Activated gamma-delta T cell treated with Interleukin-2 at 50 U/mL for 16 hours (primary cell): ENCODE measurements around the gene ADAMTS14.

Source experiments
- DNase-seq: peaks from one replicate; pipeline ENCODE4 v3.0.0-alpha.2; 2020

ADAMTS14 gene

GRCh38 chr10:70736525-70736924, 64.2 kb downstream of the ADAMTS14 start:
- no peak for DNase-seq

GRCh38 chr10:70737250-70737649, 64.9 kb downstream of the ADAMTS14 start:
- DNase-seq, result no peak

GRCh38 chr10:70738006-70738760, 65.9 kb downstream of the ADAMTS14 start:
- no peak for DNase-seq

GRCh38 chr10:70738761-70739121, 66.4 kb downstream of the ADAMTS14 start:
- no peak for DNase-seq

GRCh38 chr10:70740406-70741288, 68.3 kb downstream of the ADAMTS14 start:
- no peak for DNase-seq

- no peak for DNase-seq
Measured at GRCh38 chr10:70742537-70743429, 70.5 kb downstream of the ADAMTS14 start.

GRCh38 chr10:70743430-70743788, 71.1 kb downstream of the ADAMTS14 start:
- DNase-seq, result no peak

- no peak for DNase-seq
Measured at GRCh38 chr10:70743879-70744278, 71.6 kb downstream of the ADAMTS14 start.

GRCh38 chr10:70744617-70745143, 72.4 kb downstream of the ADAMTS14 start:
- DNase-seq, result no peak

GRCh38 chr10:70745555-70745954, 73.2 kb downstream of the ADAMTS14 start:
- DNase-seq, result no peak

GRCh38 chr10:70747192-70747965, 75.1 kb downstream of the ADAMTS14 start:
- no peak for DNase-seq

- no peak for DNase-seq
Measured at GRCh38 chr10:70748305-70748704, 76.0 kb downstream of the ADAMTS14 start.

- no peak for DNase-seq
Measured at GRCh38 chr10:70748801-70749573, 76.7 kb downstream of the ADAMTS14 start.

- no peak for DNase-seq
Measured at GRCh38 chr10:70749756-70750155, 77.5 kb downstream of the ADAMTS14 start.

GRCh38 chr10:70750156-70750703, 77.9 kb downstream of the ADAMTS14 start:
- DNase-seq, result no peak

- DNase-seq, result no peak
Measured at GRCh38 chr10:70751356-70751755, 79.0 kb downstream of the ADAMTS14 start.

GRCh38 chr10:70751991-70752390, 79.7 kb downstream of the ADAMTS14 start:
- no peak for DNase-seq

GRCh38 chr10:70752571-70752970, 80.3 kb downstream of the ADAMTS14 start:
- DNase-seq, result no peak

- no peak for DNase-seq
Measured at GRCh38 chr10:70753026-70753663, 80.8 kb downstream of the ADAMTS14 start.

- no peak for DNase-seq
Measured at GRCh38 chr10:70753841-70754621, 81.7 kb downstream of the ADAMTS14 start.
